Gastroesophageal sphincter (tissue), 3 donors: ENCODE data around the gene VWA3B.

Source experiments
- POLR2AphosphoS5 ChIP-seq: sonication (generic); formaldehyde crosslinking; IDR thresholded peaks from one replicate; pipeline ENCODE4 v1.6.1; 2017; ENCODE audit warnings: antibody characterized with exemption
- TF ChIP-seq, protein P1 (sequence below), 4 experiments: fragments of 200-600 bp in 2 of 4; fragments of 450-650 bp in 2 of 4; sonication (generic) in 1 of 4; IDR thresholded peaks; one replicate each; pipeline ENCODE4 v1.5.1; 2017 to 2019; ENCODE audit warnings: antibody characterized with exemption in 4 of 4, mild to moderate bottlenecking in 2 of 4, moderate library complexity in 2 of 4

DNA sequence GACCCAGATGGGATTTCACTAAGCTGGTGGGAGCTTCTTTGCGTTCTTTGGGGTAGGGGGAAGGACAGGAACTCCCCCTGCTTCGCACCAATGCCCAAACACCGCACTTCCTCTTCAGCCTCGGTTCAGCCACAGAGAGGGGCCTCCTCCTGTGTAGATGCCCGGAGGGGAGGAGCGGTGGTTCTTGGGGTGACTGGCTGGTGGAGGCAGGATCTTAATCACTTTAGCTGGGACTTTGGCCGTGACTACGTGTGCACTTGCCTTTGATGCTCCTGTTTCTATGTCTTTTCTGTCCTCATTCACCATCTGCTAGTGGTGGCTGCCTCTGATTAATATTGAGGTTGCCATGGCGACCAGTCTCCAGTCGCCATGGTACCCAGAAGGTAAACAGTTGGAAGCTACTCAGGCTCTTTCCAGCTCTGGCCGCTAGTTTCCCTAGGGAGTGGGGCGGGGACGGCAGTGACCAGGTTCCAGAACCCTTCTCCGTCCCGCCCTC is 261.1 kb downstream of the VWA3B start:
- TF ChIP-seq, protein P1, sequence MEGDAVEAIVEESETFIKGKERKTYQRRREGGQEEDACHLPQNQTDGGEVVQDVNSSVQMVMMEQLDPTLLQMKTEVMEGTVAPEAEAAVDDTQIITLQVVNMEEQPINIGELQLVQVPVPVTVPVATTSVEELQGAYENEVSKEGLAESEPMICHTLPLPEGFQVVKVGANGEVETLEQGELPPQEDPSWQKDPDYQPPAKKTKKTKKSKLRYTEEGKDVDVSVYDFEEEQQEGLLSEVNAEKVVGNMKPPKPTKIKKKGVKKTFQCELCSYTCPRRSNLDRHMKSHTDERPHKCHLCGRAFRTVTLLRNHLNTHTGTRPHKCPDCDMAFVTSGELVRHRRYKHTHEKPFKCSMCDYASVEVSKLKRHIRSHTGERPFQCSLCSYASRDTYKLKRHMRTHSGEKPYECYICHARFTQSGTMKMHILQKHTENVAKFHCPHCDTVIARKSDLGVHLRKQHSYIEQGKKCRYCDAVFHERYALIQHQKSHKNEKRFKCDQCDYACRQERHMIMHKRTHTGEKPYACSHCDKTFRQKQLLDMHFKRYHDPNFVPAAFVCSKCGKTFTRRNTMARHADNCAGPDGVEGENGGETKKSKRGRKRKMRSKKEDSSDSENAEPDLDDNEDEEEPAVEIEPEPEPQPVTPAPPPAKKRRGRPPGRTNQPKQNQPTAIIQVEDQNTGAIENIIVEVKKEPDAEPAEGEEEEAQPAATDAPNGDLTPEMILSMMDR (IDR thresholded peaks at IDR 0.05) = no peak
- TF ChIP-seq POLR2AphosphoS5 = no peak
